Fibroblast of skin of back (primary cell): ENCODE measurements around the gene OARD1.

Experiments used
- DNase-seq: peaks from one replicate; pipeline ENCODE4 v3.0.0-alpha.2; 2013

OARD1 gene

GRCh38 chr6:41074692-41075436 is 2.7 kb upstream of the OARD1 start:
- DNase-seq, result no peak

GRCh38 chr6:41073968-41074691 is 2.0 kb upstream of the OARD1 start:
- DNase-seq, result peak; percentile 20

- peak; percentile 82 for DNase-seq
These were observed 1.2 kb upstream of the OARD1 start for GRCh38 chr6:41073203-41073967.

GRCh38 chr6:41072836-41073202 is 663 bp upstream of the OARD1 start, which contains the start of gene NFYA:
Gene NFYA, plus strand, starts transcription at chr6:41072974. Its CDS starts 6,116 bp downstream, at chr6:41079090.
- DNase-seq, result peak; percentile 99

- DNase-seq, result no peak
These were observed 644 bp downstream of the OARD1 start for GRCh38 chr6:41071501-41071922.

- DNase-seq, result peak; percentile 77
These were observed 5.3 kb downstream of the OARD1 start for GRCh38 chr6:41066867-41067304.

- no peak for DNase-seq
These were observed 6.6 kb downstream of the OARD1 start for GRCh38 chr6:41065550-41066026.

GRCh38 chr6:41064841-41065240 is 7.3 kb downstream of the OARD1 start:
- no peak for DNase-seq

- DNase-seq, result no peak
These were observed 8.3 kb downstream of the OARD1 start for GRCh38 chr6:41063884-41064285.

GRCh38 chr6:41062056-41062455 is 10.1 kb downstream of the OARD1 start:
- DNase-seq, result no peak

- DNase-seq, result no peak
These were observed 10.9 kb downstream of the OARD1 start for GRCh38 chr6:41061196-41061726.

GRCh38 chr6:41059556-41059955 is 12.6 kb downstream of the OARD1 start:
- peak; percentile 75 for DNase-seq

- no peak for DNase-seq
These were observed 13.4 kb downstream of the OARD1 start for GRCh38 chr6:41058783-41059181.

GRCh38 chr6:41056768-41057490 is 15.2 kb downstream of the OARD1 start:
- DNase-seq, result no peak

GRCh38 chr6:41055149-41055548 is 17.0 kb downstream of the OARD1 start:
- no peak for DNase-seq

- DNase-seq, result no peak
These were observed 17.6 kb downstream of the OARD1 start for GRCh38 chr6:41054511-41054910.

- no peak for DNase-seq
These were observed 19.1 kb downstream of the OARD1 start, which contains the start of gene APOBEC2 for GRCh38 chr6:41053041-41053440. Gene APOBEC2, plus strand, starts transcription at chr6:41053202. Its CDS starts 146 bp downstream, at chr6:41053348.

- DNase-seq, result no peak
These were observed 20.3 kb downstream of the OARD1 start for GRCh38 chr6:41051873-41052272.

- DNase-seq, result no peak
These were observed 21.6 kb downstream of the OARD1 start for GRCh38 chr6:41050536-41050935.

GRCh38 chr6:41049955-41050354 is 22.2 kb downstream of the OARD1 start:
- DNase-seq, result no peak

GRCh38 chr6:41049521-41049920 is 22.6 kb downstream of the OARD1 start:
- DNase-seq, result no peak
